Measurements from ENCODE around the gene ZMYND19. TPM values are rescaled to one million over a fixed set of nuclear protein-coding genes. Genes with fewer than 3 reads are reported as not detected.
"Not testable (repeated sequence)": the region's sequence is repeated elsewhere in the genome, so short reads cannot be mapped to it uniquely, and the experiment has no call there.

The ZMYND19 gene
- total RNA-seq, 1 donor from 2014 or later, result 30.4 TPM

- no peak overlapping the region for H3K4me3 ChIP-seq (ENCODE audit: low read depth, low read length)
- TF ChIP-seq CTCF (conservative IDR thresholded peaks at IDR 0.05; ENCODE audit: low read depth, low read length), result no peak
- DNase-seq (ENCODE audit: low read depth), result no peak
These were observed 16.1 kb downstream of the ZMYND19 start for GRCh38 chr9:137574192-137574591.

GRCh38 chr9:137570566-137570965 lies 19.7 kb downstream of the ZMYND19 start:
- H3K4me3 ChIP-seq (ENCODE audit: low read depth, low read length), result no peak overlapping the region
- TF ChIP-seq CTCF (conservative IDR thresholded peaks at IDR 0.05; ENCODE audit: low read depth, low read length), result no peak
- no peak for DNase-seq (ENCODE audit: low read depth)

GRCh38 chr9:137569609-137570203 lies 20.6 kb downstream of the ZMYND19 start:
- DNase-seq (ENCODE audit: low read depth), result no peak
- H3K4me3 ChIP-seq (ENCODE audit: low read depth, low read length), result no peak overlapping the region
- TF ChIP-seq CTCF (conservative IDR thresholded peaks at IDR 0.05; ENCODE audit: low read depth, low read length), result no peak

- H3K4me3 ChIP-seq (ENCODE audit: low read depth, low read length); DNase-seq (ENCODE audit: low read depth): not testable (repeated sequence)
These were observed 21.9 kb downstream of the ZMYND19 start for GRCh38 chr9:137568445-137568844.

GRCh38 chr9:137564817-137565411 lies 25.4 kb downstream of the ZMYND19 start:
- no peak overlapping the region for H3K4me3 ChIP-seq (ENCODE audit: low read depth, low read length)
- DNase-seq (ENCODE audit: low read depth), result no peak
- TF ChIP-seq CTCF (conservative IDR thresholded peaks at IDR 0.05; ENCODE audit: low read depth, low read length), result no peak

- no peak for TF ChIP-seq CTCF (conservative IDR thresholded peaks at IDR 0.05; ENCODE audit: low read depth, low read length)
- H3K4me3 ChIP-seq (ENCODE audit: low read depth, low read length), result no peak overlapping the region
- no peak for DNase-seq (ENCODE audit: low read depth)
These were observed 26.2 kb downstream of the ZMYND19 start for GRCh38 chr9:137564134-137564533.

GRCh38 chr9:137558127-137558526 lies 32.2 kb downstream of the ZMYND19 start:
- no peak for DNase-seq (ENCODE audit: low read depth)
- no peak for TF ChIP-seq CTCF (conservative IDR thresholded peaks at IDR 0.05; ENCODE audit: low read depth, low read length)
- no peak overlapping the region for H3K4me3 ChIP-seq (ENCODE audit: low read depth, low read length)
